Measurements from ENCODE around the gene THAP4. TPM values are rescaled to one million over a fixed set of nuclear protein-coding genes. Genes with fewer than 3 reads are reported as not detected.

THAP4 gene
- total and polyA plus RNA-seq, 2 of the 13 experiments (the other 11 are each of a cell fraction or from before 2014, with no cell fraction given): 59.7 to 75.7 TPM

DNA sequence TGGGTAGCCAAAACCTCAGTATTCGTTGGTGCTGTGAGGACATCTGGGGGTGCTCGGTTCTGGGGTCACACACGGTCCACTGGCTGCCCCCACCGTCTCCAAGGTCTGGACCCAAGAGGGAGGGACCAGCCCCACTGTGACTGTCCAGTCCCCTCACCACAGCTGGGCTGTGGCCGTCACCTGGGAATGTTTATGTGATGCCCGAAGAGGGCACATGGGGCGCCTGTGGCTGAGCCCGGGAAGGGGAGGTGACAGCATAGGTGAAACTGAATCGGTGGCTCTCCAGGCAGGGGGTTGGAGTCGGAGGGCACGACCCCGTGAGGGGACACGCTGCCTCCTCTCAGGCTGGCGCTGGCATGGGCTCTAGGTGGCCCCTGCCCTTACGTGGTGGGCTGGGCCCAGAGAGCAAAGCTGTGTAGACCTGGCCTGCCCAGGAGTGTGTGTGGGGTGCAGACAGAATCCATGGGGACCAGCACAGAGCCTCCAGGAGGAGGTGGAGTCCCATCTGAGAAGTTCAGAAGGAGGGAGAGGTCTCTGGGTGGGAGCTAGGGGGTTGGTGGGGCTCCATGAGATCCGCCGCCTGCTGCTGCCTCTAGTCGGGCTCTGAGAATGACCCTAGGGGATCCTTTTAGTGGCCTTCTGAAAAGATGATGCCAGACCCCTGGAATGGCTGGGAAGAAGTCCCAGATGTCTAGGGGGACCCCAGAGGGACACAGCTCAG is 76.6 kb downstream of the THAP4 start (continued):
- TF ChIP-seq, protein P1, sequence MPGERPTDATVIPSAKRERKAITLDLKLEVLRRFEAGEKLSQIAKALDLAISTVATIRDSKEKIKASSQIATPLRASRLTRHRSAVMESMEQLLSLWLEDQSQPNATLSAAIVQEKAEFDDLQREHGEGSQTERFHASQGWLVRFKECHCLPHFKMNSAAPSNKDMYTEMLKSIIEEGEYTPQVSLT (CRISPR knock-in tag; IDR thresholded peaks at IDR 0.05; ENCODE audit: borderline replicate concordance, low read depth): no peak
- TF ChIP-seq, protein P2, sequence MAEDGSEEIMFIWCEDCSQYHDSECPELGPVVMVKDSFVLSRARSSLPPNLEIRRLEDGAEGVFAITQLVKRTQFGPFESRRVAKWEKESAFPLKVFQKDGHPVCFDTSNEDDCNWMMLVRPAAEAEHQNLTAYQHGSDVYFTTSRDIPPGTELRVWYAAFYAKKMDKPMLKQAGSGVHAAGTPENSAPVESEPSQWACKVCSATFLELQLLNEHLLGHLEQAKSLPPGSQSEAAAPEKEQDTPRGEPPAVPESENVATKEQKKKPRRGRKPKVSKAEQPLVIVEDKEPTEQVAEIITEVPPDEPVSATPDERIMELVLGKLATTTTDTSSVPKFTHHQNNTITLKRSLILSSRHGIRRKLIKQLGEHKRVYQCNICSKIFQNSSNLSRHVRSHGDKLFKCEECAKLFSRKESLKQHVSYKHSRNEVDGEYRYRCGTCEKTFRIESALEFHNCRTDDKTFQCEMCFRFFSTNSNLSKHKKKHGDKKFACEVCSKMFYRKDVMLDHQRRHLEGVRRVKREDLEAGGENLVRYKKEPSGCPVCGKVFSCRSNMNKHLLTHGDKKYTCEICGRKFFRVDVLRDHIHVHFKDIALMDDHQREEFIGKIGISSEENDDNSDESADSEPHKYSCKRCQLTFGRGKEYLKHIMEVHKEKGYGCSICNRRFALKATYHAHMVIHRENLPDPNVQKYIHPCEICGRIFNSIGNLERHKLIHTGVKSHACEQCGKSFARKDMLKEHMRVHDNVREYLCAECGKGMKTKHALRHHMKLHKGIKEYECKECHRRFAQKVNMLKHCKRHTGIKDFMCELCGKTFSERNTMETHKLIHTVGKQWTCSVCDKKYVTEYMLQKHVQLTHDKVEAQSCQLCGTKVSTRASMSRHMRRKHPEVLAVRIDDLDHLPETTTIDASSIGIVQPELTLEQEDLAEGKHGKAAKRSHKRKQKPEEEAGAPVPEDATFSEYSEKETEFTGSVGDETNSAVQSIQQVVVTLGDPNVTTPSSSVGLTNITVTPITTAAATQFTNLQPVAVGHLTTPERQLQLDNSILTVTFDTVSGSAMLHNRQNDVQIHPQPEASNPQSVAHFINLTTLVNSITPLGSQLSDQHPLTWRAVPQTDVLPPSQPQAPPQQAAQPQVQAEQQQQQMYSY (CRISPR knock-in tag; IDR thresholded peaks at IDR 0.05): no peak
- TF ChIP-seq ZBTB38 (CRISPR knock-in tag; IDR thresholded peaks at IDR 0.05): peak; percentile 11; the same call in 1 of the 2 replicates
- TF ChIP-seq, protein P3, sequence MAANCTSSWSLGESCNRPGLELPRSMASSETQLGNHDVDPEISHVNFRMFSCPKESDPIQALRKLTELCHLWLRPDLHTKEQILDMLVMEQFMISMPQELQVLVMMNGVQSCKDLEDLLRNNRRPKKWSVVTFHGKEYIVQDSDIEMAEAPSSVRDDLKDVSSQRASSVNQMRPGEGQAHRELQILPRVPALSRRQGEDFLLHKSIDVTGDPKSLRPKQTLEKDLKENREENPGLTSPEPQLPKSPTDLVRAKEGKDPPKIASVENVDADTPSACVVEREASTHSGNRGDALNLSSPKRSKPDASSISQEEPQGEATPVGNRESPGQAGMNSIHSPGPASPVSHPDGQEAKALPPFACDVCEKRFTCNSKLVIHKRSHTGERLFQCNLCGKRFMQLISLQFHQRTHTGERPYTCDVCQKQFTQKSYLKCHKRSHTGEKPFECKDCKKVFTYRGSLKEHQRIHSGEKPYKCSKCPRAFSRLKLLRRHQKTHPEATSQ (CRISPR knock-in tag; IDR thresholded peaks at IDR 0.05; ENCODE audit: borderline replicate concordance): no peak
- TF ChIP-seq, protein P4, sequence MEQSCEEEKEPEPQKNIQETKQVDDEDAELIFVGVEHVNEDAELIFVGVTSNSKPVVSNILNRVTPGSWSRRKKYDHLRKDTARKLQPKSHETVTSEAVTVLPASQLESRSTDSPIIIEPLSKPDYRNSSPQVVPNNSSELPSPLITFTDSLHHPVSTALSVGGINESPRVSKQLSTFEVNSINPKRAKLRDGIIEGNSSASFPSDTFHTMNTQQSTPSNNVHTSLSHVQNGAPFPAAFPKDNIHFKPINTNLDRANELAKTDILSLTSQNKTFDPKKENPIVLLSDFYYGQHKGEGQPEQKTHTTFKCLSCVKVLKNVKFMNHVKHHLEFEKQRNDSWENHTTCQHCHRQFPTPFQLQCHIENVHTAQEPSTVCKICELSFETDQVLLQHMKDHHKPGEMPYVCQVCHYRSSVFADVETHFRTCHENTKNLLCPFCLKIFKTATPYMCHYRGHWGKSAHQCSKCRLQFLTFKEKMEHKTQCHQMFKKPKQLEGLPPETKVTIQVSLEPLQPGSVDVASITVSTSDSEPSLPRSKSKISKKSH (CRISPR knock-in tag; IDR thresholded peaks at IDR 0.05; ENCODE audit: borderline replicate concordance): 0 out of 2 replicates have a peak, but pooled peaks have one; percentile 5
- 0 out of 2 replicates have a peak, but pooled peaks have one; percentile 2 for TF ChIP-seq ZSCAN9 (CRISPR knock-in tag; IDR thresholded peaks at IDR 0.05; ENCODE audit: borderline replicate concordance)
- no peak for TF ChIP-seq ZNF564 (CRISPR knock-in tag; IDR thresholded peaks at IDR 0.05)
- TF ChIP-seq CHD4 (IDR thresholded peaks at IDR 0.05; ENCODE audit: borderline replicate concordance, low read length): no peak
- TF ChIP-seq SIN3A (IDR thresholded peaks at IDR 0.05; ENCODE audit: borderline replicate concordance, low read depth, low read length): no peak
- TF ChIP-seq REXO4 (CRISPR knock-in tag; IDR thresholded peaks at IDR 0.05; ENCODE audit: borderline replicate concordance): no peak
- no peak for TF ChIP-seq SAFB2 (CRISPR knock-in tag; IDR thresholded peaks at IDR 0.05; ENCODE audit: borderline replicate concordance, low read depth)
- no peak for TF ChIP-seq ZNF10 (CRISPR knock-in tag; IDR thresholded peaks at IDR 0.05; ENCODE audit: borderline replicate concordance, low read depth)
- TF ChIP-seq HOXA5 (CRISPR knock-in tag; IDR thresholded peaks at IDR 0.05): no peak
- no peak for TF ChIP-seq NBN (conservative IDR thresholded peaks at IDR 0.05)
- no peak for TF ChIP-seq MATR3 (CRISPR knock-in tag; IDR thresholded peaks at IDR 0.05)
- TF ChIP-seq ZNF17 (CRISPR knock-in tag; IDR thresholded peaks at IDR 0.05): no peak
- TF ChIP-seq ZNF446 (CRISPR knock-in tag; IDR thresholded peaks at IDR 0.05): peak; percentile 85
- no peak for TF ChIP-seq SCMH1 (CRISPR knock-in tag; IDR thresholded peaks at IDR 0.05; ENCODE audit: borderline replicate concordance)
- TF ChIP-seq EEA1 (CRISPR knock-in tag; IDR thresholded peaks at IDR 0.05; ENCODE audit: borderline replicate concordance): no peak
- 0 out of 2 replicates have a peak, but pooled peaks have one; percentile 65 for TF ChIP-seq ZNF501 (CRISPR knock-in tag; IDR thresholded peaks at IDR 0.05)
- TF ChIP-seq ZNF460 (CRISPR knock-in tag; IDR thresholded peaks at IDR 0.05; ENCODE audit: borderline replicate concordance): no peak
- TF ChIP-seq HHEX (CRISPR knock-in tag; IDR thresholded peaks at IDR 0.05): no peak
- 0 out of 2 replicates have a peak, but pooled peaks have one; percentile 68 for TF ChIP-seq ZNF839 (CRISPR knock-in tag; IDR thresholded peaks at IDR 0.05; ENCODE audit: borderline replicate concordance)
- TF ChIP-seq NKX3-1 (CRISPR knock-in tag; IDR thresholded peaks at IDR 0.05): no peak
